Upper lobe of left lung (tissue), 6 donors: ENCODE measurements around the gene UBE2E1. TPM values are rescaled to one million over a fixed set of nuclear protein-coding genes. Genes with fewer than 3 reads are reported as not detected.
A peak's percentile ranks its signal among the peaks of the same experiment; 100 is the strongest.

Experiments
- ATAC-seq, 2 donors: fragments of 200-7000 bp; cut with Tn5 transposase; one replicate each; pipeline ENCODE4 v1.9.1; 2022; ENCODE audit warnings: mild to moderate bottlenecking in 2 of 2, moderate library complexity in 2 of 2; ENCODE audit not compliant: low FRiP score in 2 of 2
- DNase-seq, 2 donors: peaks; one replicate each; pipeline ENCODE4 v3.0.0-alpha.2; 2019 to 2020
- H3K27ac ChIP-seq, 4 donors: fragments of 200-600 bp; sonication (generic); one replicate each; pipeline ENCODE4 v1.5.1; 2016 to 2019
- H3K27me3 ChIP-seq, 4 donors: fragments of 200-600 bp; sonication (generic); one replicate each; pipeline ENCODE4 v1.5.1; 2017 to 2019
- H3K36me3 ChIP-seq, 4 donors: fragments of 200-600 bp; sonication (generic); one replicate each; pipeline ENCODE4 v1.5.1; 2016 to 2019
- H3K4me1 ChIP-seq, 4 donors: fragments of 200-600 bp; sonication (generic); one replicate each; pipeline ENCODE4 v1.5.1; 2018 to 2019
- H3K4me3 ChIP-seq, 4 donors: fragments of 200-600 bp; sonication (generic); one replicate each; pipeline ENCODE4 v1.5.1; 2017 to 2019; ENCODE audit warnings: mild to moderate bottlenecking in 2 of 4, moderate library complexity in 1 of 4
- H3K9me3 ChIP-seq, 4 donors: fragments of 200-600 bp; sonication (generic); one replicate each; pipeline ENCODE4 v1.5.1; 2018 to 2019
- EP300 ChIP-seq, 4 donors: sonication (generic); formaldehyde crosslinking; IDR thresholded peaks; one replicate each; pipeline ENCODE4 v1.5.1; 2017; ENCODE audit warnings: antibody characterized with exemption in 4 of 4, control low read depth in 2 of 4
- POLR2A ChIP-seq, 4 donors: fragments of 450-650 bp; IDR thresholded peaks; one replicate each; pipeline ENCODE4 v1.5.1; 2016 to 2017; ENCODE audit warnings: antibody characterized with exemption in 4 of 4, mild to moderate bottlenecking in 2 of 4
- POLR2AphosphoS5 ChIP-seq, 2 donors: sonication (generic); formaldehyde crosslinking; IDR thresholded peaks; one replicate each; pipeline ENCODE4 v1.5.1; 2017; ENCODE audit warnings: antibody characterized with exemption in 2 of 2
- WGBS, 2 donors: methylation state at CpG; one replicate each; pipeline ENCODE4 v1.1.5; 2017 to 2018; 5-methylcytosine and 5-hydroxymethylcytosine counted together
- total RNA-seq, 6 donors: library from RNA; depleted of rRNA in 4 of 6; stranded (reverse); fragments of >200 nt in 4 of 6; gene quantifications; one replicate each; pipeline versions ENCODE4 v1.1.0 to v1.2.1, GENCODE V29; 2016 to 2021
- TF ChIP-seq, protein P1 (sequence below), 6 experiments: fragments of 450-650 bp in 4 of 6; fragments of 200-600 bp in 2 of 6; sonication (generic) in 2 of 6; IDR thresholded peaks; one replicate each; pipeline ENCODE4 v1.5.1; 2016 to 2019; ENCODE audit warnings: antibody characterized with exemption in 6 of 6
- donor health status: DM: no; HTN: no; CAD: no; lungs with moderate emphysema.
- donor health status: DM: no; HTN: yes; CAD: no; lungs with severe emphysema.

Gene UBE2E1
- total RNA-seq, 6 donors from 2014 or later = 44.8 to 108 (median 80.5) TPM

DNA sequence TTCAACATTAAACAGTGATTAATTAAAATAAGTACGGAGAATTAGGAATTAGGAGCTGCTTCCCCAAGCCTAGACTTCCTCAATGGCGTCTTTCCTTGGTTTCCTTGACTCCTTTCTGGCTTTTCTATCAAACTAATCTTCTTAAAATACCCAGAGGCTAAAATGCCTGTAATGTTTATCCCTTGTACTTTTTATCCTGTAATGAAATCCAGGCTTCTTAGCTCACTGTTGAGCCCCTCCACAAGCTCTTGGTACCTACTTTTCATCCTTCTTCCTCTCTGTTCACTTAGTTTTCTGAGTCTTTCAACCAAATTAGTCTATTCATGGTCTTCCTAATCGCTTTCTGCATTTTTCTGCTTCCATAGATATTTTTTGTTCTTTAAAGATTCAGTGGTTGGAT lies 6.9 kb upstream of the UBE2E1 start:
- no peak for ATAC-seq
- Histone ChIP-seq H3K36me3 (no peaks in the 10 kb centered on the region), H3K9me3 (no peaks in the 10 kb centered on the region), H3K4me1 (no peaks in the 10 kb centered on the region), H3K4me3 (no peak overlapping the region), H3K27ac (no peak overlapping the region), H3K27me3 (no peaks in the 10 kb centered on the region)
- WGBS, 2 donors = 92% methylated on average over 3 of the region's 3 CpGs
- TF ChIP-seq EP300 (IDR thresholded peaks at IDR 0.05) = no peak
- TF ChIP-seq, protein P1, sequence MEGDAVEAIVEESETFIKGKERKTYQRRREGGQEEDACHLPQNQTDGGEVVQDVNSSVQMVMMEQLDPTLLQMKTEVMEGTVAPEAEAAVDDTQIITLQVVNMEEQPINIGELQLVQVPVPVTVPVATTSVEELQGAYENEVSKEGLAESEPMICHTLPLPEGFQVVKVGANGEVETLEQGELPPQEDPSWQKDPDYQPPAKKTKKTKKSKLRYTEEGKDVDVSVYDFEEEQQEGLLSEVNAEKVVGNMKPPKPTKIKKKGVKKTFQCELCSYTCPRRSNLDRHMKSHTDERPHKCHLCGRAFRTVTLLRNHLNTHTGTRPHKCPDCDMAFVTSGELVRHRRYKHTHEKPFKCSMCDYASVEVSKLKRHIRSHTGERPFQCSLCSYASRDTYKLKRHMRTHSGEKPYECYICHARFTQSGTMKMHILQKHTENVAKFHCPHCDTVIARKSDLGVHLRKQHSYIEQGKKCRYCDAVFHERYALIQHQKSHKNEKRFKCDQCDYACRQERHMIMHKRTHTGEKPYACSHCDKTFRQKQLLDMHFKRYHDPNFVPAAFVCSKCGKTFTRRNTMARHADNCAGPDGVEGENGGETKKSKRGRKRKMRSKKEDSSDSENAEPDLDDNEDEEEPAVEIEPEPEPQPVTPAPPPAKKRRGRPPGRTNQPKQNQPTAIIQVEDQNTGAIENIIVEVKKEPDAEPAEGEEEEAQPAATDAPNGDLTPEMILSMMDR (IDR thresholded peaks at IDR 0.05) = no peak
- DNase-seq = no peak

DNA sequence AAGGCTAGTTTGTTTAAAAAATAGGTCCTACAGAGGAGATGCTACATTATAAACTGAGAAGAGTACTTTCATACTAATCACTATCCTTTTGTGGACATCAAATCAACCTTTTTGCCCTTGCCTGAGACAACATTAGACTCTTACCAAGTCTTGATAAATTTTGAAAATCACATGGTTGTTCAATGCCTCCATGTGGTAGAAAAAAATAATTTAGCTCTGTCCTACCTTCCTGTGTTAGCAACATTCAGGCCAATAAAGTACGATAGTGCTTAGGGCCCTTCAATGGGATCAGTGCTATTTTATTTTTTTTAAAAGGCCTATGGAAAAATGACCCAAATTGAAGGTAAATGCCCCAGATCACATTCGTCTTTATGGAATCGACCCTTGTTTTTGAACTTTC lies 5.0 kb upstream of the UBE2E1 start:
- Histone ChIP-seq H3K4me1 (peaks cover 0 to 6% (median 1%) of the 10 kb centered on the region in 4 donors), H3K4me3 (no peak overlapping the region), H3K27ac (no peak overlapping the region), H3K36me3 (no peaks in the 10 kb centered on the region), H3K9me3 (no peaks in the 10 kb centered on the region), H3K27me3 (no peaks in the 10 kb centered on the region)
- WGBS, 2 donors = 80 to 81% methylated on average over 3 of the region's 3 CpGs
- ATAC-seq (peak in 1 of 2 donors; percentile 29), DNase-seq (no peak)
- TF ChIP-seq, protein P1 (IDR thresholded peaks at IDR 0.05) = peak in 3 of 6 experiments; percentile 18 to 38 (median 22)
- no peak for TF ChIP-seq EP300 (IDR thresholded peaks at IDR 0.05)

DNA sequence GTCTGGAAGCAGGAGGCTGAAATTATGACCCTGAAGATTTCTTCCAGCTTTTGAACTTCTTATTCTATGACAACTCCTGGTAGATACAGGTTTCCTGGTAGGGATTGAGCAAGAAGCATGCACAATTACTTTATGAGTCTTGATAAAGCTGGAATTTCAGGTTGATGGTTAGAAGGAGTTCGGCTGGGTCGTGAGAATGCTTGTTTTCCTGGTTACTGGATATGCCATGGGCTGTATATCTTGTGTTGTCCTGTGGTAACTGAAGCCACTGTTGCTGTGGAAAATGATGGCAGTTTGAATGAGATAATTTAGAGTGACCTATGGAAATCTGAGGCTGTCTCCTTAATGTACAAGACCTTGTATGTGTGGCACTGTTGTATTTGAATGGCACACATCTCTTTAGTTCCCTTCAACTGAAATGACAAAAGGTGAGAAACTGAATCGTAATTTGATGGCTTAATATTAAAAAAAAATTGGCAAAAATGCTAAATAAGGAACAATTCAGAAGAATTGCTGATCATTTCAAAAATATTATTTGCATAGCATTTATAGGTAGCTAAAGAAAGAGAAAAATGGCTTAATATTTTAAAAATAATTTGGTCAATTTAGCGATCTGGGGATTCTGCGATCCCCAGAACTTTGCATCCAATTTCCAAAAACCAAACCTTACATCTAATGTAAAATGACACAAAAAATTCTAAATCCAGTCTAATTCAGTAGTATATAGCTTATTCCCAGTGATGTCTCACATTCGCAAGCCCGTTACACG lies 1.1 kb upstream of the UBE2E1 start:
- H3K27ac ChIP-seq = peak overlapping the region in 1 of 4 donors; percentile 32
- DNase-seq = no peak
- ATAC-seq = no peak

DNA sequence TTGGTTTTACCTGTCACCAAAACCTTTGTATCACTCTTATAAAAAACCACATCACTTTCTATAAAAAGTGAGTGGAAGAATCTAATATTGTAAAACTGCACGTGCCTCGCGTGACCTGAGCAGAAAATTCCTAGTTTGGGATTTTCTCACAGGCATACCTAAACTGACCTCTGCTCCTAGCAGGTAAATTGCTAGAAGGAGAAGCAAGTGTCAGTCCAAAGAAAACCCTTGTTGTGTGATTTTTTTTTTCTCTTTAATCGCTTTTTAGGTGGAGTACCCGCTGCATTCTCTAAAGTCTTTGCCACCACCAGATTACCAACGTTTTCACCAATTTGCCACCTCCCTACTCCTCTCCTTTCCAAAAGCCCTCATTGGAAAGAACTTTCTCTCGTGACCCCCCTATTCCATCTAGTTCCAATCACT lies 534 bp upstream of the UBE2E1 start:
- peak overlapping the region in 3 of 4 donors; percentile 73 to 98 (median 79) for H3K4me3 ChIP-seq
- H3K36me3 ChIP-seq = no peaks in the 10 kb centered on the region
- WGBS, 2 donors = 48 to 51% methylated on average over 7 of the region's 7 CpGs
- TF ChIP-seq, protein P1 (IDR thresholded peaks at IDR 0.05) = no peak
- TF ChIP-seq POLR2AphosphoS5 (IDR thresholded peaks at IDR 0.05) = no peak
- no peak for TF ChIP-seq EP300 (IDR thresholded peaks at IDR 0.05)
- TF ChIP-seq POLR2A (IDR thresholded peaks at IDR 0.05) = no peak
- ATAC-seq = peak in 1 of 2 donors; percentile 11
- H3K27ac ChIP-seq = peak overlapping the region; percentile 89 to 91 (median 90)
- DNase-seq = no peak
- H3K4me1 ChIP-seq = peaks cover 26 to 37% (median 29%) of the 10 kb centered on the region in 4 donors
- H3K27me3 ChIP-seq = no peaks in the 10 kb centered on the region
- no peaks in the 10 kb centered on the region for H3K9me3 ChIP-seq

More for the DNA sequence above, 1.1 kb upstream of the UBE2E1 start:
- Histone ChIP-seq H3K27me3 (no peaks in the 10 kb centered on the region), H3K4me3 (no peak overlapping the region), H3K4me1 (peaks cover 23 to 31% (median 25%) of the 10 kb centered on the region in 4 donors), H3K36me3 (no peaks in the 10 kb centered on the region), H3K9me3 (no peaks in the 10 kb centered on the region)
- 79 to 83% methylated on average over 8 of the region's 8 CpGs for WGBS, 2 donors
- TF ChIP-seq POLR2A (IDR thresholded peaks at IDR 0.05) (peak in 1 of 4 donors; percentile 14), EP300 (IDR thresholded peaks at IDR 0.05) (no peak)
- TF ChIP-seq, protein P1 (IDR thresholded peaks at IDR 0.05) = no peak
